Measurements from ENCODE around the gene CTIF.
"Not testable (repeated sequence)": the region's sequence is repeated elsewhere in the genome, so short reads cannot be mapped to it uniquely, and the experiment has no call there.

DNA sequence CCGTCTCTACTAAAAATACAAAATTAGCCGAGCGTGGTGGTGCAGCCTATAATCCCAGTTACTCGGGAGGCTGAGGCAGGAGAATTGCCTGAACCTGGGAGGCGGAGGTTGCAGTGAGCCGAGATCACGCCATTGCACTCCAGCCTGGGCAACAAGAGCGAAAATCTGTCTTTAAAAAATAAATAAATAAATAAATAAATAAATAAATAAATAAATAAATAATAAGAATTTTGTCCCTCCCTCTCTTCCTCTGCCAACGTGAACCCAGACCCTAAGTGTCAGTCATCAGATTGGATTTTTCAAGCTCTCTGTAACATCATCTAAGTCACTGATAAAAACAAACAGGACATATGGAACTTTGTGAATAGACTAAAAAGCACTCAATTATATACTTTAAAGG is 178.4 kb downstream of the CTIF start:
- not testable (repeated sequence) for TF ChIP-seq POLR2A (IDR thresholded peaks at IDR 0.05)
- TF ChIP-seq, protein P1, sequence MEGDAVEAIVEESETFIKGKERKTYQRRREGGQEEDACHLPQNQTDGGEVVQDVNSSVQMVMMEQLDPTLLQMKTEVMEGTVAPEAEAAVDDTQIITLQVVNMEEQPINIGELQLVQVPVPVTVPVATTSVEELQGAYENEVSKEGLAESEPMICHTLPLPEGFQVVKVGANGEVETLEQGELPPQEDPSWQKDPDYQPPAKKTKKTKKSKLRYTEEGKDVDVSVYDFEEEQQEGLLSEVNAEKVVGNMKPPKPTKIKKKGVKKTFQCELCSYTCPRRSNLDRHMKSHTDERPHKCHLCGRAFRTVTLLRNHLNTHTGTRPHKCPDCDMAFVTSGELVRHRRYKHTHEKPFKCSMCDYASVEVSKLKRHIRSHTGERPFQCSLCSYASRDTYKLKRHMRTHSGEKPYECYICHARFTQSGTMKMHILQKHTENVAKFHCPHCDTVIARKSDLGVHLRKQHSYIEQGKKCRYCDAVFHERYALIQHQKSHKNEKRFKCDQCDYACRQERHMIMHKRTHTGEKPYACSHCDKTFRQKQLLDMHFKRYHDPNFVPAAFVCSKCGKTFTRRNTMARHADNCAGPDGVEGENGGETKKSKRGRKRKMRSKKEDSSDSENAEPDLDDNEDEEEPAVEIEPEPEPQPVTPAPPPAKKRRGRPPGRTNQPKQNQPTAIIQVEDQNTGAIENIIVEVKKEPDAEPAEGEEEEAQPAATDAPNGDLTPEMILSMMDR (IDR thresholded peaks at IDR 0.05 in 8 of 11, conservative IDR thresholded peaks at IDR 0.05 in 3 of 11) = not testable (repeated sequence)
